OCI-LY3 (cell line): ENCODE measurements around the gene FAM107B.

Experiments used
- H2AFZ ChIP-seq: fragments of 200-600, 300-600 bp; shearing (Covaris generic); 2 replicates; pipeline ENCODE4 v1.6.0; 2014; ENCODE audit warnings: antibody characterized with exemption, low read depth, low read length
- H3K27ac ChIP-seq: fragments of 200-600, 300-600 bp; sonication (generic); 2 replicates; pipeline ENCODE4 v1.5.1; 2014; ENCODE audit warnings: mild to moderate bottlenecking, low read length, moderate library complexity, mixed read lengths
- H3K27me3 ChIP-seq: fragments of 200-600, 300-600 bp; sonication (generic); 2 replicates; pipeline ENCODE4 v1.6.1; 2014; ENCODE audit warnings: low read depth, low read length, mixed read lengths
- H3K36me3 ChIP-seq: fragments of 200-600, 300-600 bp; sonication (generic); replicated peaks from 2 replicates; pipeline ENCODE3; 2014; ENCODE audit warnings: low read depth, low read length, mixed read lengths
- H3K4me1 ChIP-seq: fragments of 300-600, 200-600 bp; sonication (generic); 2 replicates; pipeline ENCODE4 v1.6.1; 2014; ENCODE audit warnings: low read length, mixed read lengths
- H3K4me2 ChIP-seq: fragments of 200-600, 300-600 bp; sonication (generic); 2 replicates; pipeline ENCODE4 v1.6.1; 2014; ENCODE audit warnings: low read length, mixed read lengths
- H3K4me3 ChIP-seq: fragments of 300-600, 200-600 bp; sonication (generic); 2 replicates; pipeline ENCODE4 v1.5.1; 2014; ENCODE audit warnings: antibody characterized with exemption, mild to moderate bottlenecking, low read length, moderate library complexity
- H3K79me2 ChIP-seq: fragments of 300-600, 200-600 bp; shearing (Covaris generic); 2 replicates; pipeline ENCODE4 v1.6.1; 2014; ENCODE audit warnings: mild to moderate bottlenecking, low read length, mixed read lengths
- H3K9ac ChIP-seq: fragments of 300-600, 200-600 bp; shearing (Covaris generic); 2 replicates; pipeline ENCODE4 v1.6.0; 2014; ENCODE audit warnings: mild to moderate bottlenecking, low read length, moderate library complexity
- H3K9me3 ChIP-seq: fragments of 200-600, 300-600 bp; shearing (Covaris generic); 2 replicates; pipeline ENCODE4 v1.6.1; 2014; ENCODE audit warnings: low read length, mixed read lengths; ENCODE audit not compliant: insufficient read depth
- H4K20me1 ChIP-seq: fragments of 200-600, 300-600 bp; sonication (generic); 2 replicates; pipeline ENCODE4 v1.6.1; 2016; ENCODE audit warnings: low read length, mixed read lengths; ENCODE audit not compliant: insufficient read depth
- EZH2phosphoT487 ChIP-seq: fragments of 200-600 bp; shearing (Covaris generic); IDR thresholded peaks from 2 replicates; pipeline ENCODE4 v1.6.1; 2018; ENCODE audit warnings: antibody characterized with exemption, mixed run types, low read depth
- TF ChIP-seq, protein P1 (sequence below): fragments of 200-600, 300-600 bp; sonication (generic); IDR thresholded peaks from 2 replicates; pipeline ENCODE4 v1.5.1; 2014; ENCODE audit warnings: antibody characterized with exemption, low read length, low read depth

FAM107B gene

DNA sequence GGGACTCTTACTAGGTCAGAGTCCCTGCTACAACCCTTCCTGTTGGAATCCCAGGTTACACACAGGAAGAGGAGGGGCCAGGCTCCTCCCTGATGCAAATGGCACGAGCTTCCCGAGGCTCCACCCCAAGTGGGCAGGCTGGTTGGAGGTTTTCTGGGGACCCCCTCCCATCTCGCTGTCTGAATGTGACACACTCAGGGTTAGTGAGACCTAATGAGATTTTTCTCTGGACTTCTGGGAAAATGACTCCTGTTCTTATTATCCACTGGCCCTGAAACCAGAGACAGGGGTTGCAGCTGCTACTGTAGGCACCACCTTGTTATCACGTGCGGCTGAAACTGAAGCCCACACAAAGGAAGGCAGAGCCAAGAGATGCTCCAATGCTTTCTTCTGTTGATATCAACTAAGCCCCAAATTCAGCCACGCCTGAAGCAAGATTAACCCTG lies 103.3 kb downstream of the FAM107B start:
- TF ChIP-seq EZH2phosphoT487 = no peak
- TF ChIP-seq, protein P1, sequence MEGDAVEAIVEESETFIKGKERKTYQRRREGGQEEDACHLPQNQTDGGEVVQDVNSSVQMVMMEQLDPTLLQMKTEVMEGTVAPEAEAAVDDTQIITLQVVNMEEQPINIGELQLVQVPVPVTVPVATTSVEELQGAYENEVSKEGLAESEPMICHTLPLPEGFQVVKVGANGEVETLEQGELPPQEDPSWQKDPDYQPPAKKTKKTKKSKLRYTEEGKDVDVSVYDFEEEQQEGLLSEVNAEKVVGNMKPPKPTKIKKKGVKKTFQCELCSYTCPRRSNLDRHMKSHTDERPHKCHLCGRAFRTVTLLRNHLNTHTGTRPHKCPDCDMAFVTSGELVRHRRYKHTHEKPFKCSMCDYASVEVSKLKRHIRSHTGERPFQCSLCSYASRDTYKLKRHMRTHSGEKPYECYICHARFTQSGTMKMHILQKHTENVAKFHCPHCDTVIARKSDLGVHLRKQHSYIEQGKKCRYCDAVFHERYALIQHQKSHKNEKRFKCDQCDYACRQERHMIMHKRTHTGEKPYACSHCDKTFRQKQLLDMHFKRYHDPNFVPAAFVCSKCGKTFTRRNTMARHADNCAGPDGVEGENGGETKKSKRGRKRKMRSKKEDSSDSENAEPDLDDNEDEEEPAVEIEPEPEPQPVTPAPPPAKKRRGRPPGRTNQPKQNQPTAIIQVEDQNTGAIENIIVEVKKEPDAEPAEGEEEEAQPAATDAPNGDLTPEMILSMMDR = no peak
- Histone ChIP-seq H3K4me2 (no peak overlapping the region), H4K20me1 (no peaks in the 10 kb centered on the region)

DNA sequence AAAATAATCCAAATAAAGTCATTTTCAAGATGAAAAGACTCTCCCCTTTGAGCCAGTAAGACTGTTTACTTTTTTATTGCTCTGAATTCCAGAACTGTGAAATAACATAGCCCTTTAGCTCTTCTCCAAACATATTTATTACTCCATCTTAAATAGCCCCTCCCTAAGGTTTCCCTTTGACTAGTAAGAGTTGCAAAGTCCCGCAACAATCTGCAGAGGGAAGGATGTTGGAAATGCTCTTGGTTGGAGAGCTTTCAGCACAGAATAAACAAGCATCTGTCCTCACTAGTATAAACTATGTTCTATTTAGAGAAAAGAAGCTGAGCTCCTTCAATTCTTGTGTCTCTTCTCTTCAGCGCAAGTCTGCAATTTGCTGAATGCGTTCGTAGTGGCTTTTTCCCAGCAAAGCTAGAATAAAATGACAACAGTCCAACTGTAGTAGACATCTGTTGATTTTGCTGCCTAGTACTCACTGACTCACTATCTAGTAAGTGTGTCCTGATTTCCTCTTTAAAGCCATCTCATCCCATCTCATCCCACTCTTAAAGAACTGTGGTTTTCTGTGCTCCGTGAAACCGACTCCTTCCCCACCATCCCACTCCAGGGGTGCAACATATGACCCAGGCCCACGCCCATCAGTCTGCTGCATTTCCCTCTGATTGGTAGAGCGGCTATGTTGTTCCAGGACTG lies 104.0 kb downstream of the FAM107B start:
- Histone ChIP-seq H3K4me1 (no peaks in the 10 kb centered on the region; the same call in 1 of the 2 replicates), H3K36me3 (no peaks in the 10 kb centered on the region), H3K9ac (no peak overlapping the region), H3K9me3 (peaks cover 5% of the 10 kb centered on the region; the same call in 1 of the 2 replicates), H3K4me2 (no peak overlapping the region), H2AFZ (no peak overlapping the region), H3K79me2 (no peaks in the 10 kb centered on the region), H3K4me3 (no peak overlapping the region), H3K27ac (no peak overlapping the region), H3K27me3 (no peaks in the 10 kb centered on the region), H4K20me1 (no peaks in the 10 kb centered on the region)
- no peak for TF ChIP-seq EZH2phosphoT487
- TF ChIP-seq, protein P1 = no peak

More for the DNA sequence above, 103.3 kb downstream of the FAM107B start:
- no peaks in the 10 kb centered on the region for H3K36me3 ChIP-seq
- no peaks in the 10 kb centered on the region for H3K27me3 ChIP-seq
- no peak overlapping the region for H2AFZ ChIP-seq
- no peaks in the 10 kb centered on the region; the same call in 1 of the 2 replicates for H3K4me1 ChIP-seq
- no peak overlapping the region for H3K27ac ChIP-seq
- no peaks in the 10 kb centered on the region for H3K9me3 ChIP-seq
- no peak overlapping the region for H3K4me3 ChIP-seq
- H3K9ac ChIP-seq = no peak overlapping the region
- H3K79me2 ChIP-seq = no peaks in the 10 kb centered on the region

DNA sequence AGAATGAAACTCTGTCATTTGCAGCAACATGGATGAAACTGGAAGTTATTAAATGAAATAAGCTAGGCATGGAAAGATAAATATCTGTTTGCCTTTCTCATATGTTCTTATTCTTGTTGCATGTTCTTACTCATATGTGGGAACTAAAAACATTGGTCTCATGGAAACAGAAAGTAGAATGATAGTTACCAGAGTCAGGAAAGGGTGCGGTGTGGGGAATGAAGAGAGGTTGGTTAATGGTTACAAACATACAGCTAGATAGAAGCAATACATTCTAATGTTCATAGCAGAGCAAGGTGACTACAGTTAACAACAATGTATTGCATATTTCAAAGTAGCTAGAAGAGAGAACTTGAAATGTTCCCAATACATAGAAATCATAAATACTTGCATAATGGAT lies 105.1 kb downstream of the FAM107B start:
- Histone ChIP-seq H3K36me3 (no peaks in the 10 kb centered on the region), H3K9me3 (peaks cover 6% of the 10 kb centered on the region; the same call in 1 of the 2 replicates), H3K79me2 (no peaks in the 10 kb centered on the region), H3K4me2 (no peak overlapping the region), H2AFZ (no peak overlapping the region), H3K4me1 (no peaks in the 10 kb centered on the region; the same call in 1 of the 2 replicates), H3K27me3 (no peaks in the 10 kb centered on the region), H4K20me1 (no peaks in the 10 kb centered on the region), H3K9ac (no peak overlapping the region), H3K4me3 (no peak overlapping the region), H3K27ac (no peak overlapping the region)
- TF ChIP-seq, protein P1 = no peak
- no peak for TF ChIP-seq EZH2phosphoT487

DNA sequence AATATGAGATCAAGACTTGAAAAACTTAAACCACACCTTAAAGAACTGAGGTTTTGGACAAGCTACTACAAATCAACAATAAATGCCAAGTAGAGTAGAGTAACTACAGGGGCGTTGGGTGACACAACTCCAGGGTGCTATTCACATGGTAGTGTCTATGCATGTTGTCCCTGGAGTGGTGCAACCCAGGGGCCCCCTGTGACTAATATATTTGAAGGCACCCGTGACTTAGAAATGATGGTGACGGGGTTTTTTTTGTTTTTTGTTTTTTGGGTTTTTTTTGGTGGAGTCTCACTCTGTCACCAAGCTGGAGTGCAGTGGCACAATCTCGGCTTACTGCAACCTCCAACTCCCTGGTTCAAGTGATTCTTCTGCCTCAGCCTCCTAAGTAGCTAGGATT lies 106.9 kb downstream of the FAM107B start:
- H3K4me1 ChIP-seq = no peaks in the 10 kb centered on the region
- H3K27me3 ChIP-seq = no peaks in the 10 kb centered on the region
- no peak overlapping the region for H3K27ac ChIP-seq

More for the DNA sequence above, 106.9 kb downstream of the FAM107B start:
- Histone ChIP-seq H2AFZ (no peak overlapping the region), H4K20me1 (no peaks in the 10 kb centered on the region), H3K79me2 (no peaks in the 10 kb centered on the region), H3K9me3 (peaks cover 6% of the 10 kb centered on the region; the same call in 1 of the 2 replicates), H3K36me3 (no peaks in the 10 kb centered on the region), H3K4me3 (no peak overlapping the region), H3K4me2 (no peak overlapping the region), H3K9ac (no peak overlapping the region)
- TF ChIP-seq EZH2phosphoT487 = no peak
- TF ChIP-seq, protein P1 = no peak
